GM23338 (cell line): Measurements from ENCODE around the gene YBX1. TPM values are rescaled to one million over a fixed set of nuclear protein-coding genes. Genes with fewer than 3 reads are reported as not detected.

ENCODE experiments used
- ATAC-seq: fragments of 200-7000 bp; cut with Tn5 transposase; 3 replicates; pipeline ENCODE4 v1.9.1; 2020
- DNase-seq: peaks from one replicate; pipeline ENCODE4 v3.0.0-alpha.2; 2015; ENCODE audit warnings: low spot score
- H2AFZ ChIP-seq: fragments of 200-600 bp; sonication (generic); 2 replicates; pipeline ENCODE4 v1.8.0; 2016; ENCODE audit warnings: antibody characterized with exemption, mild to moderate bottlenecking, moderate library complexity
- H3F3A ChIP-seq: fragments of 200-600 bp; sonication (generic); replicated peaks from 2 replicates; pipeline ENCODE4 v1.8.0; 2017; ENCODE audit warnings: antibody characterized with exemption, mixed run types, low read depth
- H3K27ac ChIP-seq: fragments of 200-600 bp; sonication (generic); 2 replicates; pipeline ENCODE4 v1.6.1; 2016; ENCODE audit warnings: low read depth
- H3K27me3 ChIP-seq: fragments of 200-600 bp; sonication (generic); 2 replicates; pipeline ENCODE4 v1.8.0; 2016; ENCODE audit warnings: mild to moderate bottlenecking, mixed run types, moderate library complexity; ENCODE audit not compliant: insufficient read depth
- H3K36me3 ChIP-seq: fragments of 200-600 bp; sonication (generic); 2 replicates; pipeline ENCODE4 v1.8.0; 2016; ENCODE audit warnings: mild to moderate bottlenecking; ENCODE audit not compliant: insufficient read depth
- H3K4me1 ChIP-seq: fragments of 200-600 bp; sonication (generic); 2 replicates; pipeline ENCODE4 v1.8.0; 2016; ENCODE audit warnings: mild to moderate bottlenecking, moderate library complexity; ENCODE audit not compliant: insufficient read depth
- H3K4me2 ChIP-seq: fragments of 200-600 bp; sonication (generic); 2 replicates; pipeline ENCODE4 v1.7.1; 2017; ENCODE audit warnings: mixed run types
- H3K4me3 ChIP-seq: fragments of 200-600 bp; sonication (generic); 2 replicates; pipeline ENCODE4 v1.6.1; 2016; ENCODE audit warnings: mixed run types
- H3K79me2 ChIP-seq: fragments of 200-600 bp; sonication (generic); replicated peaks from 2 replicates; pipeline ENCODE4 v1.8.0; 2017; ENCODE audit warnings: mild to moderate bottlenecking; ENCODE audit not compliant: insufficient read depth
- H3K9me2 ChIP-seq: fragments of 200-600 bp; sonication (generic); 2 replicates; pipeline ENCODE4 v1.8.0; 2017; ENCODE audit not compliant: insufficient read depth
- H4K20me1 ChIP-seq: fragments of 200-600 bp; sonication (generic); replicated peaks from 2 replicates; pipeline ENCODE4 v1.8.0; 2017; ENCODE audit warnings: mild to moderate bottlenecking; ENCODE audit not compliant: insufficient read depth
- H3K27ac Mint-ChIP-seq: 2 replicates; pipeline ENCODE4 v1.8.0; 2020; ENCODE audit warnings: inconsistent platforms, mild to moderate bottlenecking, moderate library complexity, mixed read lengths
- H3K27me3 Mint-ChIP-seq: 3 replicates; pipeline ENCODE4 v1.8.0; 2022; ENCODE audit warnings: low read depth, mild to moderate bottlenecking, moderate library complexity, mixed read lengths, inconsistent platforms; ENCODE audit not compliant: insufficient read depth, poor library complexity
- H3K36me3 Mint-ChIP-seq: 3 replicates; pipeline ENCODE4 v1.8.0; 2021; ENCODE audit warnings: low read depth, mild to moderate bottlenecking, inconsistent platforms, moderate library complexity, mixed read lengths
- H3K4me1 Mint-ChIP-seq: 3 replicates; pipeline ENCODE4 v1.8.0; 2020; ENCODE audit warnings: mild to moderate bottlenecking, inconsistent platforms, mixed read lengths
- H3K4me3 Mint-ChIP-seq: 3 replicates; pipeline ENCODE4 v1.8.0; 2021; ENCODE audit warnings: moderate library complexity, mild to moderate bottlenecking, inconsistent platforms, mixed read lengths
- H3K9me3 Mint-ChIP-seq: 3 replicates; pipeline ENCODE4 v1.8.0; 2020; ENCODE audit warnings: moderate library complexity, mild to moderate bottlenecking, inconsistent platforms, mixed read lengths
- CREB1 ChIP-seq: fragments of 250-450 bp; sonication (Bioruptor Pico); IDR thresholded peaks from 2 replicates; pipeline ENCODE4 v1.5.0; 2020; ENCODE audit warnings: low read depth, mild to moderate bottlenecking, moderate library complexity
- EZH2 ChIP-seq: fragments of 200-600 bp; sonication (generic); IDR thresholded peaks from one replicate; pipeline ENCODE4 v1.8.0; 2017; ENCODE audit warnings: antibody characterized with exemption, mild to moderate bottlenecking, low read depth; ENCODE audit not compliant: unreplicated experiment
- EZH2phosphoT487 ChIP-seq: fragments of 200-600 bp; sonication (generic); IDR thresholded peaks from one replicate; pipeline ENCODE4 v1.8.1; 2018; ENCODE audit warnings: antibody characterized with exemption; ENCODE audit not compliant: unreplicated experiment
- JUNB ChIP-seq: IDR thresholded peaks from one replicate; pipeline ENCODE4 v1.6.1; 2016; ENCODE audit warnings: antibody characterized with exemption; ENCODE audit not compliant: unreplicated experiment
- NANOG ChIP-seq: IDR thresholded peaks from 2 replicates; pipeline ENCODE4 v1.6.1; 2016; ENCODE audit warnings: antibody characterized with exemption, borderline replicate concordance
- POLR2AphosphoS5 ChIP-seq: IDR thresholded peaks from 2 replicates; pipeline ENCODE4 v1.6.1; 2016; ENCODE audit warnings: antibody characterized with exemption, low read depth
- STAT1 ChIP-seq: IDR thresholded peaks from one replicate; pipeline ENCODE4 v1.6.1; 2016; ENCODE audit warnings: antibody characterized with exemption; ENCODE audit not compliant: unreplicated experiment
- ZNF114 ChIP-seq: fragments of 250-450 bp; sonication (Bioruptor Pico); IDR thresholded peaks from 2 replicates; pipeline ENCODE4 v1.5.0; 2020; ENCODE audit warnings: mild to moderate bottlenecking, moderate library complexity
- ZNF331 ChIP-seq: fragments of 250-450 bp; sonication (Bioruptor Pico); IDR thresholded peaks from 2 replicates; pipeline ENCODE4 v1.5.0; 2020; ENCODE audit warnings: low read depth, mild to moderate bottlenecking, moderate library complexity
- polyA plus RNA-seq: library from polyadenylated mRNA; unstranded; fragments of >200 nt; fragmentation: Nextera tagmentation; extraction: Ambion mirVana; gene quantifications from 2 replicates; pipeline ENCODE4 v1.2.1, GENCODE V29; 2016
- total RNA-seq: library from RNA; depleted of rRNA; stranded (reverse); fragments of >200 nt; shearing (Covaris generic); gene quantifications from 2 replicates; pipeline ENCODE4 v1.2.3, GENCODE V29; 2014
- TF ChIP-seq, protein P1 (sequence below): IDR thresholded peaks from 2 replicates; pipeline ENCODE4 v1.6.1; 2016; ENCODE audit warnings: antibody characterized with exemption
- TF ChIP-seq, protein P2 (sequence below): fragments of 250-450 bp; sonication (Bioruptor Pico); IDR thresholded peaks from 2 replicates; pipeline ENCODE4 v1.5.0; 2020; ENCODE audit warnings: mild to moderate bottlenecking, moderate library complexity
- TF ChIP-seq, protein P3 (sequence below): IDR thresholded peaks from one replicate; pipeline ENCODE4 v1.6.1; 2018; ENCODE audit warnings: antibody characterized with exemption; ENCODE audit not compliant: unreplicated experiment
- TF ChIP-seq, protein P4 (sequence below), 2 experiments: fragments of 200-600 bp in 1 of 2; sonication (generic) in 1 of 2; conservative IDR thresholded peaks; 2 replicates each; pipeline versions ENCODE4 v1.5.1 to v1.6.1; 2016 to 2017; ENCODE audit warnings: antibody characterized with exemption in 2 of 2, low read depth in 2 of 2, mild to moderate bottlenecking in 2 of 2, moderate library complexity in 1 of 2

The YBX1 gene
- total and polyA plus RNA-seq, 2 experiments from 2014 or later, result 1,282 to 1,441 TPM

DNA sequence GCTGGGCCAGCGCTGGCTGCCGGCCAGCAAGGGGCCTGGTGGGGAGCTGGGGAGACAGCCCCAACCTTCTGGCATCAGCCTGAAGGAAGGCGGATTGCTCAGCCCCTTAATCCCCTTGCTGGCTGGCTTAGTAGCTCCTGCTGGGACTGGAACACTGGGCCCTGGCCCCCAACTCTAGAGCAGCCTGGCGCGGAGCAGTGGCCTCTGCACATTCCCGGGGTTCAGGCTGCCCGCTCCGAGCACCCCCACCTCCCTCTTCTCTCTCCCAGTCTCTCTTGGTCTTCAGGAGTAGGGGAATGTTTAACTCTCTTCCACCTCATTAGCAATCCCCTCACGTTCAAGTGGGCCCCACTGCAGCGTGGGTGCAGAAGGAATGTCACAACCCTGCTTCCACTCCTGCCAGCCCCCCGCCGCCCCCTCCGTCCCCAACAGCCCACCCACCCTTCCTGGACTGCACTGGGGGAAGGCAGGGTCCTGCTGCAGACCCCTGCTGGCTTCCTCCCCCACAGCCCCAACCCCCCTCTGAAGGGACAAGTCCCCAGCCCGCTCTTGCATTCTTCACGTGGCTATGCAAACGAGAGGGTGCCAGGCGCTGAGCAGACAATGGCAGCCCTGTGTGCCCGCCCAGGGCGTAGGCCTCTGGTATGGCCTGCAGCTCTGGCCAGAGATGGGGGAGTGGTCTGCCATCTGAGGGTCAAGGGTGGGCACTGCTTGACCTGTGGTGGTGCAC is 58.8 kb downstream of the YBX1 start:
- Mint-ChIP-seq H3K36me3 (peaks cover 7% of the 10 kb centered on the region; the same call in 2 of the 3 replicates), H3K27ac (0 out of 2 replicates have a peak overlapping the region, but pooled peaks have one; percentile 84), H3K27me3 (peaks cover 12% of the 10 kb centered on the region), H3K4me3 (peak overlapping the region; percentile 51), H3K4me1 (peaks cover 42% of the 10 kb centered on the region), H3K9me3 (no peaks in the 10 kb centered on the region)
- Histone ChIP-seq H3K4me2 (peak overlapping the region; percentile 85), H3K27ac (0 out of 2 replicates have a peak overlapping the region, but pooled peaks have one; percentile 53), H3K27me3 (no peaks in the 10 kb centered on the region), H2AFZ (peak overlapping the region; percentile 87), H3K9me2 (no peaks in the 10 kb centered on the region), H3K79me2 (no peaks in the 10 kb centered on the region), H3F3A (no peaks in the 10 kb centered on the region), H4K20me1 (no peaks in the 10 kb centered on the region), H3K4me1 (peaks cover 22% of the 10 kb centered on the region), H3K36me3 (no peaks in the 10 kb centered on the region), H3K4me3 (peak overlapping the region; percentile 47; the same call in 1 of the 2 replicates)
- peak; percentile 26 for ATAC-seq
- DNase-seq, result peak; percentile 73
- TF ChIP-seq NANOG (no peak), CREB1 (CRISPR knock-in tag) (no peak), POLR2AphosphoS5 (no peak), ZNF114 (no peak), ZNF331 (CRISPR knock-in tag) (no peak), STAT1 (no peak), JUNB (no peak), EZH2 (no peak), EZH2phosphoT487 (no peak)
- TF ChIP-seq, protein P1, sequence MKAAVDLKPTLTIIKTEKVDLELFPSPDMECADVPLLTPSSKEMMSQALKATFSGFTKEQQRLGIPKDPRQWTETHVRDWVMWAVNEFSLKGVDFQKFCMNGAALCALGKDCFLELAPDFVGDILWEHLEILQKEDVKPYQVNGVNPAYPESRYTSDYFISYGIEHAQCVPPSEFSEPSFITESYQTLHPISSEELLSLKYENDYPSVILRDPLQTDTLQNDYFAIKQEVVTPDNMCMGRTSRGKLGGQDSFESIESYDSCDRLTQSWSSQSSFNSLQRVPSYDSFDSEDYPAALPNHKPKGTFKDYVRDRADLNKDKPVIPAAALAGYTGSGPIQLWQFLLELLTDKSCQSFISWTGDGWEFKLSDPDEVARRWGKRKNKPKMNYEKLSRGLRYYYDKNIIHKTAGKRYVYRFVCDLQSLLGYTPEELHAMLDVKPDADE, result no peak
- TF ChIP-seq, protein P2, sequence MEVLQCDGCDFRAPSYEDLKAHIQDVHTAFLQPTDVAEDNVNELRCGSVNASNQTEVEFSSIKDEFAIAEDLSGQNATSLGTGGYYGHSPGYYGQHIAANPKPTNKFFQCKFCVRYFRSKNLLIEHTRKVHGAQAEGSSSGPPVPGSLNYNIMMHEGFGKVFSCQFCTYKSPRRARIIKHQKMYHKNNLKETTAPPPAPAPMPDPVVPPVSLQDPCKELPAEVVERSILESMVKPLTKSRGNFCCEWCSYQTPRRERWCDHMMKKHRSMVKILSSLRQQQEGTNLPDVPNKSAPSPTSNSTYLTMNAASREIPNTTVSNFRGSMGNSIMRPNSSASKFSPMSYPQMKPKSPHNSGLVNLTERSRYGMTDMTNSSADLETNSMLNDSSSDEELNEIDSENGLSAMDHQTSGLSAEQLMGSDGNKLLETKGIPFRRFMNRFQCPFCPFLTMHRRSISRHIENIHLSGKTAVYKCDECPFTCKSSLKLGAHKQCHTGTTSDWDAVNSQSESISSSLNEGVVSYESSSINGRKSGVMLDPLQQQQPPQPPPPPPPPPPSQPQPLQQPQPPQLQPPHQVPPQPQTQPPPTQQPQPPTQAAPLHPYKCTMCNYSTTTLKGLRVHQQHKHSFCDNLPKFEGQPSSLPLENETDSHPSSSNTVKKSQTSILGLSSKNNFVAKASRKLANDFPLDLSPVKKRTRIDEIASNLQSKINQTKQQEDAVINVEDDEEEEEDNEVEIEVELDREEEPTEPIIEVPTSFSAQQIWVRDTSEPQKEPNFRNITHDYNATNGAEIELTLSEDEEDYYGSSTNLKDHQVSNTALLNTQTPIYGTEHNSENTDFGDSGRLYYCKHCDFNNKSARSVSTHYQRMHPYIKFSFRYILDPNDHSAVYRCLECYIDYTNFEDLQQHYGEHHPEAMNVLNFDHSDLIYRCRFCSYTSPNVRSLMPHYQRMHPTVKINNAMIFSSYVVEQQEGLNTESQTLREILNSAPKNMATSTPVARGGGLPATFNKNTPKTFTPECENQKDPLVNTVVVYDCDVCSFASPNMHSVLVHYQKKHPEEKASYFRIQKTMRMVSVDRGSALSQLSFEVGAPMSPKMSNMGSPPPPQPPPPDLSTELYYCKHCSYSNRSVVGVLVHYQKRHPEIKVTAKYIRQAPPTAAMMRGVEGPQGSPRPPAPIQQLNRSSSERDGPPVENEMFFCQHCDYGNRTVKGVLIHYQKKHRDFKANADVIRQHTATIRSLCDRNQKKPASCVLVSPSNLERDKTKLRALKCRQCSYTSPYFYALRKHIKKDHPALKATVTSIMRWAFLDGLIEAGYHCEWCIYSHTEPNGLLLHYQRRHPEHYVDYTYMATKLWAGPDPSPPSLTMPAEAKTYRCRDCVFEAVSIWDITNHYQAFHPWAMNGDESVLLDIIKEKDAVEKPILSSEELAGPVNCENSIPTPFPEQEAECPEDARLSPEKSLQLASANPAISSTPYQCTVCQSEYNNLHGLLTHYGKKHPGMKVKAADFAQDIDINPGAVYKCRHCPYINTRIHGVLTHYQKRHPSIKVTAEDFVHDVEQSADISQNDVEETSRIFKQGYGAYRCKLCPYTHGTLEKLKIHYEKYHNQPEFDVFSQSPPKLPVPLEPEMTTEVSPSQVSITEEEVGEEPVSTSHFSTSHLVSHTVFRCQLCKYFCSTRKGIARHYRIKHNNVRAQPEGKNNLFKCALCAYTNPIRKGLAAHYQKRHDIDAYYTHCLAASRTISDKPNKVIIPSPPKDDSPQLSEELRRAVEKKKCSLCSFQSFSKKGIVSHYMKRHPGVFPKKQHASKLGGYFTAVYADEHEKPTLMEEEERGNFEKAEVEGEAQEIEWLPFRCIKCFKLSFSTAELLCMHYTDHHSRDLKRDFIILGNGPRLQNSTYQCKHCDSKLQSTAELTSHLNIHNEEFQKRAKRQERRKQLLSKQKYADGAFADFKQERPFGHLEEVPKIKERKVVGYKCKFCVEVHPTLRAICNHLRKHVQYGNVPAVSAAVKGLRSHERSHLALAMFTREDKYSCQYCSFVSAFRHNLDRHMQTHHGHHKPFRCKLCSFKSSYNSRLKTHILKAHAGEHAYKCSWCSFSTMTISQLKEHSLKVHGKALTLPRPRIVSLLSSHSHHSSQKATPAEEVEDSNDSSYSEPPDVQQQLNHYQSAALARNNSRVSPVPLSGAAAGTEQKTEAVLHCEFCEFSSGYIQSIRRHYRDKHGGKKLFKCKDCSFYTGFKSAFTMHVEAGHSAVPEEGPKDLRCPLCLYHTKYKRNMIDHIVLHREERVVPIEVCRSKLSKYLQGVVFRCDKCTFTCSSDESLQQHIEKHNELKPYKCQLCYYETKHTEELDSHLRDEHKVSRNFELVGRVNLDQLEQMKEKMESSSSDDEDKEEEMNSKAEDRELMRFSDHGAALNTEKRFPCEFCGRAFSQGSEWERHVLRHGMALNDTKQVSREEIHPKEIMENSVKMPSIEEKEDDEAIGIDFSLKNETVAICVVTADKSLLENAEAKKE (CRISPR knock-in tag), result no peak
- TF ChIP-seq, protein P3, sequence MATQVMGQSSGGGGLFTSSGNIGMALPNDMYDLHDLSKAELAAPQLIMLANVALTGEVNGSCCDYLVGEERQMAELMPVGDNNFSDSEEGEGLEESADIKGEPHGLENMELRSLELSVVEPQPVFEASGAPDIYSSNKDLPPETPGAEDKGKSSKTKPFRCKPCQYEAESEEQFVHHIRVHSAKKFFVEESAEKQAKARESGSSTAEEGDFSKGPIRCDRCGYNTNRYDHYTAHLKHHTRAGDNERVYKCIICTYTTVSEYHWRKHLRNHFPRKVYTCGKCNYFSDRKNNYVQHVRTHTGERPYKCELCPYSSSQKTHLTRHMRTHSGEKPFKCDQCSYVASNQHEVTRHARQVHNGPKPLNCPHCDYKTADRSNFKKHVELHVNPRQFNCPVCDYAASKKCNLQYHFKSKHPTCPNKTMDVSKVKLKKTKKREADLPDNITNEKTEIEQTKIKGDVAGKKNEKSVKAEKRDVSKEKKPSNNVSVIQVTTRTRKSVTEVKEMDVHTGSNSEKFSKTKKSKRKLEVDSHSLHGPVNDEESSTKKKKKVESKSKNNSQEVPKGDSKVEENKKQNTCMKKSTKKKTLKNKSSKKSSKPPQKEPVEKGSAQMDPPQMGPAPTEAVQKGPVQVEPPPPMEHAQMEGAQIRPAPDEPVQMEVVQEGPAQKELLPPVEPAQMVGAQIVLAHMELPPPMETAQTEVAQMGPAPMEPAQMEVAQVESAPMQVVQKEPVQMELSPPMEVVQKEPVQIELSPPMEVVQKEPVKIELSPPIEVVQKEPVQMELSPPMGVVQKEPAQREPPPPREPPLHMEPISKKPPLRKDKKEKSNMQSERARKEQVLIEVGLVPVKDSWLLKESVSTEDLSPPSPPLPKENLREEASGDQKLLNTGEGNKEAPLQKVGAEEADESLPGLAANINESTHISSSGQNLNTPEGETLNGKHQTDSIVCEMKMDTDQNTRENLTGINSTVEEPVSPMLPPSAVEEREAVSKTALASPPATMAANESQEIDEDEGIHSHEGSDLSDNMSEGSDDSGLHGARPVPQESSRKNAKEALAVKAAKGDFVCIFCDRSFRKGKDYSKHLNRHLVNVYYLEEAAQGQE, result no peak
- TF ChIP-seq, protein P4, sequence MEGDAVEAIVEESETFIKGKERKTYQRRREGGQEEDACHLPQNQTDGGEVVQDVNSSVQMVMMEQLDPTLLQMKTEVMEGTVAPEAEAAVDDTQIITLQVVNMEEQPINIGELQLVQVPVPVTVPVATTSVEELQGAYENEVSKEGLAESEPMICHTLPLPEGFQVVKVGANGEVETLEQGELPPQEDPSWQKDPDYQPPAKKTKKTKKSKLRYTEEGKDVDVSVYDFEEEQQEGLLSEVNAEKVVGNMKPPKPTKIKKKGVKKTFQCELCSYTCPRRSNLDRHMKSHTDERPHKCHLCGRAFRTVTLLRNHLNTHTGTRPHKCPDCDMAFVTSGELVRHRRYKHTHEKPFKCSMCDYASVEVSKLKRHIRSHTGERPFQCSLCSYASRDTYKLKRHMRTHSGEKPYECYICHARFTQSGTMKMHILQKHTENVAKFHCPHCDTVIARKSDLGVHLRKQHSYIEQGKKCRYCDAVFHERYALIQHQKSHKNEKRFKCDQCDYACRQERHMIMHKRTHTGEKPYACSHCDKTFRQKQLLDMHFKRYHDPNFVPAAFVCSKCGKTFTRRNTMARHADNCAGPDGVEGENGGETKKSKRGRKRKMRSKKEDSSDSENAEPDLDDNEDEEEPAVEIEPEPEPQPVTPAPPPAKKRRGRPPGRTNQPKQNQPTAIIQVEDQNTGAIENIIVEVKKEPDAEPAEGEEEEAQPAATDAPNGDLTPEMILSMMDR (conservative IDR thresholded peaks at IDR 0.05; ENCODE audit: low read depth in 2 of 2), result no peak
